ENCODE results near the gene EEF1AKMT1.
"Not testable (repeated sequence)": the region's sequence is repeated elsewhere in the genome, so short reads cannot be mapped to it uniquely, and the experiment has no call there.

EEF1AKMT1 gene

DNA sequence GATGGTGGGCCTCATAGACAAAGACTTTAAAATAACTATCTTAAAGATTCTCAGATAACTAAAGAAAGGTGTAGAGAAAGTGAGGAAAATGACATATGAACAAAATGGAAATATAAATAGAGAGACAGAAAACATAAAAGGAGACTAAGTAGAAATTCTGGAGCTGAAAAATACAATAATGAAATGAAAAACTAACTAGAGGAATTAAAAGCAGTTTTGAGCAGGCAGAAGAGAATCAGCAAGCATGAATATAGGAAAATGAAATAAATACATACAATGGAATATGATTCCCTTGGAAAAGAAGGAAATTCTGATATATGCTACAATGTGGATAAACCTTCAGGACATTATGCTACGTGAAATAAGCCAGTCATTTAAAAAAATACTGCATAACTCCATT is 3.9 kb downstream of the EEF1AKMT1 start:
- no peak for DNase-seq (ENCODE audit: low read depth in 1 of 2, low spot score in 1 of 2)
- in situ Hi-C loops (cut with HindIII; ENCODE audit: low pct_unique_long_range_greater_than_20kb, low sequenced_read_pairs), result no loop called here
- TF ChIP-seq JUND (IDR thresholded peaks at IDR 0.05; ENCODE audit: low read depth), result no peak

DNA sequence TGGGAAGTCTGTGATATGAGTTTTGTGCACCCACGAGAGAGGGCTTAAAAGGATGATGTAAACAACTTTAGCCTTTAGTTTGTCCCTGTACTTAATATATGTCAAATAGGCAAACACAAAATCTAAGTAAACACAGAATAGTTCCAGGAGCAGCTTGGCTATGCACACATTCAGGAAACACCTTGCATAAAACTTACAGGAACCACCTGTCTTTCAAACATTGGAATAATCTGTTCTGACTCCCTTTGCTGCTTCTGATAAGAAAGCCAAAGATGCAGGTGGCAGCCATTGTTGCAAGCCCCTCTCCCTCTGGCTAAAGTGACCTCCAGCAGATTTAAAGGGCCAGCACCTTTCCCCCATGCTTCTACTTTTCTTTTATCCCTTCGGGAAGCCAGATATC is 4.7 kb downstream of the EEF1AKMT1 start:
- in situ Hi-C loops (cut with HindIII; ENCODE audit: low pct_unique_long_range_greater_than_20kb, low sequenced_read_pairs), result no loop called here
- no peak for TF ChIP-seq JUND (IDR thresholded peaks at IDR 0.05; ENCODE audit: low read depth)
- no peak for DNase-seq (ENCODE audit: low read depth in 1 of 2, low spot score in 1 of 2)

- in situ Hi-C loops (cut with HindIII; ENCODE audit: low pct_unique_long_range_greater_than_20kb, low sequenced_read_pairs), result no loop called here
- no peak for DNase-seq (ENCODE audit: low read depth in 1 of 2, low spot score in 1 of 2)
- no peak for TF ChIP-seq JUND (IDR thresholded peaks at IDR 0.05; ENCODE audit: low read depth)
Observed at GRCh38 chr13:20767309-20767943, 6.3 kb downstream of the EEF1AKMT1 start.

- in situ Hi-C loops (cut with HindIII; ENCODE audit: low pct_unique_long_range_greater_than_20kb, low sequenced_read_pairs), result no loop called here
- no peak for DNase-seq (ENCODE audit: low read depth in 1 of 2, low spot score in 1 of 2)
- no peak for TF ChIP-seq JUND (IDR thresholded peaks at IDR 0.05; ENCODE audit: low read depth)
Observed at GRCh38 chr13:20760872-20761271, 12.9 kb downstream of the EEF1AKMT1 start.

DNA sequence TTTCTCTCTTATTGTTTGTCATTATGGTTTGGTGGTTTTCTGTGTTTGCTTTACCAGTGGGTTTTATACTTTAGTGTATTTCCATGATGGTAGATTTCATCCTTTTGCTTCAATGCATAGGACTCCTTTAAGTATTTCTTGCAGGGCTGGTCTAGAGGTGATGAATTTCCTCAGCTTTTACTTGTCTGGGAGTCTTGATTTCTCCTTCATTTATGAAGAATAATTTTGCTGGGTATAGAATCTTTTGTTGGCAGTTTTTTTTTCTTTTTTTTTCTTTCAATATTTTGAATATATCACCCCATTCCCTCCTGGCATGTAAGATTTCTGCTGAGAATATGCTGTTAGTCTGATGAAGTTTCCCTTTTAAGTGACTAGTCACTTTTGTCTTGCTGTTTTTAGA is 19.8 kb downstream of the EEF1AKMT1 start:
- TF ChIP-seq JUND (IDR thresholded peaks at IDR 0.05; ENCODE audit: low read depth), result no peak
- no peak for DNase-seq (ENCODE audit: low read depth in 1 of 2, low spot score in 1 of 2)
- in situ Hi-C loops (cut with HindIII; ENCODE audit: low pct_unique_long_range_greater_than_20kb, low sequenced_read_pairs), result no loop called here

DNA sequence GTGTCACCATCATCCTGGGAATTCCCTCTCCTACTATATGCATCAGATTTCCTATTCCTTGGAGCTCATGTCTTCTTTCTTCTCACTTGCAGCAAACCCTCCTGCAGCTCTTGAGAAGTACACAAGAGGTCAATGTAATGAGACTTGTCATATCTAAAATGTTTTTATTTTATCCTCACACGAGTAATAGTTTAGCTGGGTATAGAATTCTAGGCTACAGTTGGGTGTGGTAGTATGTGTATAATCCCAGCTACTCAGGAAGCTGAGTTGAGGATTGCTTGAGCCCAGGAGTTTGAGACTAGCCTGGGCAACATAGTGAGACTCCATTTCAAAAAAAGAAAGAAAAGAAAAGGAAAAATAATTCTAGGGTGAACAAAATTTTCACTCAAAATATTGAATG is 24.4 kb downstream of the EEF1AKMT1 start:
- no peak for TF ChIP-seq JUND (IDR thresholded peaks at IDR 0.05; ENCODE audit: low read depth)
- in situ Hi-C loops (cut with HindIII; ENCODE audit: low pct_unique_long_range_greater_than_20kb, low sequenced_read_pairs), result no loop called here
- DNase-seq (ENCODE audit: low read depth in 1 of 2, low spot score in 1 of 2), result no peak

DNA sequence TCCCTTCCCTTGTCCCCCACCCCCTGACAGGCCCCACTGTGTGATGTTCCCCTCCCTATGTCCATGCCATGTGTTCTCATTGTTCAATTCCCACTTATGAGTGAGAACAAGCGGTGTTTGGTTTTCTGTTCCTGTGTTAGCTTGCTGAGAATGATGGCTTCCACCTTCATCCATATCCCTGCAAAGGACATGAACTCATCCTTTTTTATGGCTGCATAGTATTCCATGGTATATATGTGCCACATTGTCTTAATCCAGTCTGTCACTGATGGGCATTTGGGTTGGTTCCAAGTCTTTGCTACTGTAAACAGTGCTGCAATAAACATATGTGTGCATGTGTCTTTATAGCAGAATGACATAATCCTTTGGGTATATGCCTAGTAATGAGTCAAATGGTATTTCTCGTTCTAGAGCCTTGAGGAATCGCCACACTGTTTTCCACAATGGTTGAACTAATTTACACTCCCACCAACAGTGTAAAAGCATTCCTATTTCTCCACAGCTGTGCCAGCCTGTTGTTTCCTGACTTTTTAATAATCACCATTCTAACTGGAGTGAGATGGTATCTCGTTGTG is 29.8 kb downstream of the EEF1AKMT1 start:
- in situ Hi-C loops (cut with HindIII; ENCODE audit: low pct_unique_long_range_greater_than_20kb, low sequenced_read_pairs); DNase-seq (ENCODE audit: low read depth in 1 of 2, low spot score in 1 of 2): not testable (repeated sequence)

DNA sequence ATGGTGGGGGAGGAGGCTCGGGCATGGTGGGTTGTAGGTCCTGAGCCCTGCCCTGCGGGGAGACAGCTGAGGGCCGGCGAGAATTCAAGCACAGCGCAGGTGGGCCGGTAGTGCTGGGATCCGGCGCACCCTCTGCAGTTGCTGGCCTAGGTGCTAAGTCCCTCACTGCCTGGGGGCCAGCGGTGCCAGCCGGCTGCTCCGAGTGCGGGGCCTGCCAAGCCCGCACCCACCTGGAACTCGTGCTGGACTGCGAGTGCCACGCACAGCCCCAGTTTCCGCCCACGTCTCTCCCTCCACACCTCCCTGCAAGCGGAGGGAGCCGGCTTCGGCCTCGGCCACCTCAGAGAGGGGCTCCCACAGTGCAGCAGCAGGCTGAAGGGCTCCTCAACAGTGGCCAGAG is 33.7 kb downstream of the EEF1AKMT1 start:
- in situ Hi-C loops (cut with HindIII; ENCODE audit: low pct_unique_long_range_greater_than_20kb, low sequenced_read_pairs), result no loop called here
- DNase-seq (ENCODE audit: low read depth in 1 of 2, low spot score in 1 of 2), result no peak
- TF ChIP-seq JUND (IDR thresholded peaks at IDR 0.05; ENCODE audit: low read depth), result no peak

DNA sequence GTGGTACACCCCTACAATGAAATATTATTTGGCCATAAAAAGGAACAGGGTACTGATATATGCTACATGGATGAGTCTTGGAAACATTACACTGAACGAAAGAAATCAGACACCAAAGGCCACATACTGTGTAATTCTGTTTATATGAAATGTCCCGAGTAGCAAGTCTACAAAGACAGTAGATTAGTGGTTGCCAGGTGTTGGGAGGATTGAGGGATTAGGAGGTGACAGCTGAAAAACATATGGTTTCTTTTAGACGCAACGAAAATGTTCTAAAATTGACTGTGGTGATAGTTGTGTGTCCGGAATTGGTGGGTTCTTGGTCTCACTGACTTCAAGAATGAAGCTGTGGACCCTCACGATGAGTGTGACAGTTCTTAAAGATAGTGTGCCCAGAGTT is 35.1 kb downstream of the EEF1AKMT1 start:
- TF ChIP-seq JUND (IDR thresholded peaks at IDR 0.05; ENCODE audit: low read depth), result no peak
- in situ Hi-C loops (cut with HindIII; ENCODE audit: low pct_unique_long_range_greater_than_20kb, low sequenced_read_pairs), result no loop called here
- DNase-seq (ENCODE audit: low read depth in 1 of 2, low spot score in 1 of 2), result no peak

DNA sequence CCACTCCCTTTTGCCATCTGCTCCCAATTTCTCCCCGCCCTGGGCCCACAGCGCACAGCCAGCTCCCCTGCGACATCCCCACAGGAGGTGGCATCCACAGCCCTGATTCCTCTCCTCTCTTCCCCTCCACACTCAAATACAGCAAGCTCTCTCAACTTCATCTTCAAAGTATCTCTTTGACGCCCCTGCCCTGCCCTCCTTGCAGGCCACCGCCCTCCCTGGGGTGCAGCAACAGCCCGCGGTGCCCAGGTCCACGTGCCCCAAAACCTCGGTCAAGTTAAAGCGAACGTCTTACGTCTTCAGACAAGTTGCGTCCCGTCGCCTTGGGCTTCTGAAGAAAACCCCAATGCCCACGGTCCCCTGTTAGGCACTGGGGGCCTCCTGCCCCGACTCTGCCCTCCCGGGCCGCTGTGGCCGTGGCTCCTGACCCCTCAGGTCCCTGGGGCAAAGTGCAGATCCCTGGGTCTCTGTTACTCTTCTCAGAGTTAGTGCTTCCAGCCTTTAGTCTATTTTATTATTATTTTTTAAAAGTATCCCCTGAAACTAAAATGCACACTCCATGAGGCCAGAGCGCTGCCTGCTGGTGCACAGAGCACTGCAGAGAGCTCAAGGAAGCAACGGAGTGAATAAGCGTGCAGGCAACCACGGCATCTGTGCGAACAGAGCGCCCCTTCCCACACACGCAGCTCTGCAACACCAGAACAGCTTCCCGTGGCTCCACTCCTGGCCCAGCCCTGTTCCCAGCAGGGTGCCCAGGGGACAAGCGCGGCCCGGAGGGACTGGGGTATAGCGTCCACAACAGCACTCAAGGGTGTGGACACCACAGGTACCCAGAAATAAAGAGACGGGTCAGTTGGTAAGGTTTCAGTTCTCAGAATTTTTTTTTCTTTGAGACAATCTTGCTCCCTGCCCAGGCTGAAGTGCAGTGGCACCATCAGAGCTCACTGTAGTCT is 43.9 kb downstream of the EEF1AKMT1 start:
- in situ Hi-C loops (cut with HindIII; ENCODE audit: low pct_unique_long_range_greater_than_20kb, low sequenced_read_pairs), result no loop called here
- no peak for DNase-seq (ENCODE audit: low read depth in 1 of 2, low spot score in 1 of 2)
- TF ChIP-seq JUND (IDR thresholded peaks at IDR 0.05; ENCODE audit: low read depth), result no peak

- TF ChIP-seq JUND (IDR thresholded peaks at IDR 0.05; ENCODE audit: low read depth), result no peak
- in situ Hi-C loops (cut with HindIII; ENCODE audit: low pct_unique_long_range_greater_than_20kb, low sequenced_read_pairs), result no loop called here
- DNase-seq (ENCODE audit: low read depth in 1 of 2, low spot score in 1 of 2), result no peak
Observed at GRCh38 chr13:20728579-20729311, 45.0 kb downstream of the EEF1AKMT1 start.

DNA sequence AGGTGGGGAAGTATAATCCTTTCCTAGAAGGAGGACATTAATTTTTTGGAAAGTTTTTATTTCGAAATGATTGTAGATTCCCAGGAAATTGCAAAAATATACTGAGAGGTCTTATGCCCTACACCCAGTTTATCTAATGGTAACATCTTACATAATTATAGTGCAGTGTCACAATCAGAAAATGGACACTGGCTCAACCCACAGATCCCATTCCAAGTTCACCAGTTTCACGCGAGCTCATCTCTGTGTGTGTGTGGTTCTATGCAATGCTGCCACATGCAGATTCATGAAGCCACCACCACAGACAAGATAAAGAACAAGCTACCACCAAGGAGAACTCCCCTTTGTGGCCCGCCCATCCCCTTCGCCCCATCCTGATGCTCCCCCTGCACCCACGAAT is 45.9 kb downstream of the EEF1AKMT1 start:
- DNase-seq (ENCODE audit: low read depth in 1 of 2, low spot score in 1 of 2), result no peak
- in situ Hi-C loops (cut with HindIII; ENCODE audit: low pct_unique_long_range_greater_than_20kb, low sequenced_read_pairs), result no loop called here
- no peak for TF ChIP-seq JUND (IDR thresholded peaks at IDR 0.05; ENCODE audit: low read depth)

Data from T47D (cell line).